ENCODE measurements around the gene ADAMTS2. TPM values are rescaled to one million over a fixed set of nuclear protein-coding genes. Genes with fewer than 3 reads are reported as not detected.

Gene ADAMTS2
- total RNA-seq, 1 donor from 2014 or later = not detected

GRCh38 chr5:179297026-179297425 is 48.2 kb downstream of the ADAMTS2 start:
- ChIA-PET CTCF (no interaction called here), POLR2A (no interaction called here)
- intact Hi-C loops (cut with micrococcal nuclease) = no loop called here
- Mint-ChIP-seq H3K27me3 (peaks cover 7% of the 10 kb centered on the region), H3K4me1 (no peaks in the 10 kb centered on the region), H3K9me3 (peaks cover 11% of the 10 kb centered on the region), H3K36me3 (ENCODE audit: low read depth) (no peaks in the 10 kb centered on the region), H3K4me3 (no peak overlapping the region), H3K27ac (no peak overlapping the region)
- DNase-seq (no peak), ATAC-seq (ENCODE audit: low read depth) (no peak)
- no peak for TF ChIP-seq CTCF (IDR thresholded peaks at IDR 0.05)

GRCh38 chr5:179296150-179296821 is 49.0 kb downstream of the ADAMTS2 start:
- H3K27ac Mint-ChIP-seq = no peak overlapping the region
- peaks cover 7% of the 10 kb centered on the region for H3K27me3 Mint-ChIP-seq
- no peak overlapping the region for H3K4me3 Mint-ChIP-seq
- H3K9me3 Mint-ChIP-seq = peaks cover 11% of the 10 kb centered on the region
- no peak for TF ChIP-seq CTCF (IDR thresholded peaks at IDR 0.05)
- intact Hi-C loops (cut with micrococcal nuclease) = no loop called here
- CTCF ChIA-PET = no interaction called here
- H3K4me1 Mint-ChIP-seq = no peaks in the 10 kb centered on the region
- DNase-seq (no peak), ATAC-seq (ENCODE audit: low read depth) (no peak)
- no peaks in the 10 kb centered on the region for H3K36me3 Mint-ChIP-seq (ENCODE audit: low read depth)
- POLR2A ChIA-PET = no interaction called here

GRCh38 chr5:179295778-179296149 is 49.5 kb downstream of the ADAMTS2 start:
- ATAC-seq (ENCODE audit: low read depth) (no peak), DNase-seq (no peak)
- Mint-ChIP-seq H3K36me3 (ENCODE audit: low read depth) (no peaks in the 10 kb centered on the region), H3K4me1 (no peaks in the 10 kb centered on the region), H3K27ac (no peak overlapping the region), H3K9me3 (peaks cover 11% of the 10 kb centered on the region), H3K4me3 (no peak overlapping the region), H3K27me3 (peaks cover 7% of the 10 kb centered on the region)
- intact Hi-C loops (cut with micrococcal nuclease) = no loop called here
- ChIA-PET CTCF (no interaction called here), POLR2A (no interaction called here)
- TF ChIP-seq CTCF (IDR thresholded peaks at IDR 0.05) = no peak

GRCh38 chr5:179294891-179295777 is 50.1 kb downstream of the ADAMTS2 start:
- H3K9me3 Mint-ChIP-seq = peaks cover 13% of the 10 kb centered on the region
- TF ChIP-seq CTCF (IDR thresholded peaks at IDR 0.05) = no peak
- H3K27ac Mint-ChIP-seq = no peak overlapping the region
- DNase-seq = no peak
- intact Hi-C loops (cut with micrococcal nuclease) = no loop called here
- ChIA-PET POLR2A (no interaction called here), CTCF (no interaction called here)
- no peak overlapping the region for H3K4me3 Mint-ChIP-seq
- no peak for ATAC-seq (ENCODE audit: low read depth)
- H3K27me3 Mint-ChIP-seq = peaks cover 7% of the 10 kb centered on the region
- H3K36me3 Mint-ChIP-seq (ENCODE audit: low read depth) = no peaks in the 10 kb centered on the region
- H3K4me1 Mint-ChIP-seq = no peaks in the 10 kb centered on the region

GRCh38 chr5:179294131-179294780 is 51.0 kb downstream of the ADAMTS2 start:
- no peak for ATAC-seq (ENCODE audit: low read depth)
- H3K4me3 Mint-ChIP-seq = no peak overlapping the region
- H3K9me3 Mint-ChIP-seq = peaks cover 12% of the 10 kb centered on the region
- ChIA-PET POLR2A (no interaction called here), CTCF (no interaction called here)
- no peaks in the 10 kb centered on the region for H3K36me3 Mint-ChIP-seq (ENCODE audit: low read depth)
- TF ChIP-seq CTCF (IDR thresholded peaks at IDR 0.05) = no peak
- no peaks in the 10 kb centered on the region for H3K4me1 Mint-ChIP-seq
- peaks cover 5% of the 10 kb centered on the region for H3K27me3 Mint-ChIP-seq
- no peak for DNase-seq
- intact Hi-C loops (cut with micrococcal nuclease) = no loop called here
- H3K27ac Mint-ChIP-seq = no peak overlapping the region

All from activated B cell treated with CpG ODN at 0.5 μM for 24 hours (primary cell).